ENCODE data around the gene CHST7.

CHST7 gene

DNA sequence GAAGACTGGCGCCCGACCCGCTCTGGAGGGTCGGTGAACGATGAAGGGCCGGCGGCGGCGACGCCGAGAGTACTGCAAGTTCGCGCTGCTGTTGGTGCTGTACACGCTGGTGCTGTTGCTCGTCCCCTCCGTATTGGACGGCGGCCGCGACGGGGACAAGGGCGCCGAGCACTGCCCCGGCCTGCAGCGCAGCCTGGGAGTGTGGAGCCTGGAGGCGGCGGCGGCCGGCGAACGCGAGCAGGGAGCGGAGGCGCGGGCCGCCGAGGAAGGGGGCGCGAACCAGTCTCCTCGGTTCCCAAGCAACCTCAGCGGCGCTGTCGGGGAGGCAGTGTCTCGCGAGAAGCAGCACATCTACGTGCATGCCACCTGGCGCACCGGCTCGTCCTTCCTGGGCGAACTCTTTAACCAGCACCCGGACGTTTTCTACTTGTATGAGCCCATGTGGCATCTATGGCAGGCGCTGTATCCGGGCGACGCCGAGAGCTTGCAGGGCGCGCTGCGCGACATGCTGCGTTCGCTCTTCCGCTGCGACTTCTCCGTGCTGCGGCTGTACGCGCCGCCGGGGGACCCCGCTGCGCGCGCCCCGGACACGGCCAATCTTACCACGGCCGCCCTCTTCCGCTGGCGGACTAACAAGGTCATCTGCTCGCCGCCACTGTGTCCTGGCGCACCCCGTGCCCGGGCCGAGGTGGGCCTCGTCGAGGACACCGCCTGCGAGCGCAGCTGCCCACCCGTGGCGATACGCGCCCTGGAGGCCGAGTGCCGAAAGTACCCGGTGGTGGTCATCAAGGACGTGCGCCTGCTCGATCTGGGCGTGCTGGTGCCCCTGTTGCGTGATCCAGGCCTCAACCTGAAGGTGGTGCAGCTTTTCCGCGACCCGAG lies 568 bp downstream of the CHST7 start:
- no peak for DNase-seq (ENCODE audit: low spot score)

DNA sequence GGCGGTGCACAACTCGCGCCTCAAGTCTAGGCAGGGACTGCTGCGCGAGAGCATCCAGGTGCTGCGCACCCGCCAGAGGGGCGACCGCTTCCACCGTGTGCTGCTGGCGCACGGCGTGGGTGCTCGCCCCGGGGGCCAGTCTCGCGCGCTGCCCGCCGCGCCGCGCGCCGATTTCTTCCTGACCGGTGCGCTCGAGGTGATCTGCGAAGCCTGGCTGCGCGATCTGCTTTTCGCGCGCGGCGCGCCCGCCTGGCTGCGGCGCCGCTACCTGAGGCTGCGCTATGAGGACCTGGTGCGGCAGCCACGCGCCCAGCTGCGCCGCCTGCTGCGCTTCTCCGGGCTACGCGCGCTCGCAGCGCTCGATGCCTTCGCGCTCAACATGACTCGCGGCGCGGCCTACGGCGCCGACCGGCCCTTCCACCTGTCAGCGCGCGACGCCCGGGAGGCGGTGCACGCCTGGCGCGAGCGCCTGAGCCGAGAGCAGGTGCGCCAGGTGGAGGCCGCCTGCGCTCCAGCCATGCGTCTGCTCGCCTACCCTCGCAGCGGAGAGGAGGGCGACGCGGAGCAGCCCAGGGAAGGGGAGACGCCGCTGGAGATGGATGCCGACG lies 1.3 kb downstream of the CHST7 start:
- DNase-seq (ENCODE audit: low spot score): no peak

DNA sequence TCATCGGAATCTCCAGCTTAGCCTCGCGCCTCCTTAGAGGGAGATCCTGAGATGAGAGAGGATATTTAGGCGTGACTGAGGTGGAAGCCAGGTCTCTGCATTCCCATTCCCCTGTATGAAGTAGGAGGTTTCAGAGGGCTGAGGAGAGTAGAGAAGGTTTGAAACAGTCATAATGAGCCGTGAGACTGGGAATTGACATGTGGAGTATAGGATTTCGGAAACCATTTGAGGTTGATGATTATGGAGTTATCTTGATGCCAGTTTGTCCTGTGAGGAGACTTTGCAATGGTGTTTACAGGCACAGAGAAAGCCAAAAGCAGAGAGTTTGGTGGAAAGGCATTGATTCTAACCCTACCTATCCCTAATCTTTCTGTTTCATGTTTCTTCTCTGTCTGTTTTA lies 2.0 kb downstream of the CHST7 start:
- DNase-seq (ENCODE audit: low spot score): no peak

DNA sequence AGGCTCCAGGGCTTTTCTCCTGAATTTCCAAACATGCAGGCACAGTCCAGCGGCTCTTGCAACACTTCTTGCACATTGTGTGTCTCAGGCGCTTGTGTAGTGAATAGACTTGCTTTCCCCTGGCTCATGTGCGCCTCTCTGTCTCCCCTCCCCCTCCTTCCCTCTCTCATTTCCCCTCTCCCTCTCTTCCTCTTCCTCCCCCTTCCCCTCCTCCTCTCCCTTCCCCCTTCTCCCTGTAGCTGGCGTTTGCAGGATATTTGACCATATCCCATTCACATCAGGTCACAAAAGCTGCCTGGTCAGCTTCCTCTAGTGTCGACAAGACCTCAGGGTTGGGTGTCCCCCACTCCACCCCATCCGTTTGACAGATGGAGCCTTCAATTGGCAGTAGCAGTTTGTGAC lies 2.4 kb downstream of the CHST7 start:
- no peak for DNase-seq (ENCODE audit: low spot score)

DNA sequence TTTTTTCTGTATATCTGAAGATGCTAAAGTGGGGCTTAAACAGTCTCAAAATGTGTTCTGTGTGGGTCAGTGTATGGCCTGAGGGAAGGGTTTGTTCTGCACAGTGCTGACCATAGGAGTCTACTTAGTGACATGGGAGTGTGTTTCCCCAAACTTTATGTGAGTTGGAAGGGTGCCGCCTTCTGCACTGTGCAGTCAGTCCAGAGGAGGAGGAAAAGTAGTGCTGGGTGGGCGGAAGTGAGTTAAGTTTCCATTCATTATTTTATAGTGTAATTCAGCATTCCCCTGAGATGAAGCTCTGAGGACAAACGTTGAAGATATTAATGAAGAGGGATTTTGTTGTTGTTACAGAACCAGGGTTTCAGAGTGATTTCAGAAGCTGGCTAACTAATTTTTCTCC lies 2.9 kb downstream of the CHST7 start:
- no peak for DNase-seq (ENCODE audit: low spot score)

DNA sequence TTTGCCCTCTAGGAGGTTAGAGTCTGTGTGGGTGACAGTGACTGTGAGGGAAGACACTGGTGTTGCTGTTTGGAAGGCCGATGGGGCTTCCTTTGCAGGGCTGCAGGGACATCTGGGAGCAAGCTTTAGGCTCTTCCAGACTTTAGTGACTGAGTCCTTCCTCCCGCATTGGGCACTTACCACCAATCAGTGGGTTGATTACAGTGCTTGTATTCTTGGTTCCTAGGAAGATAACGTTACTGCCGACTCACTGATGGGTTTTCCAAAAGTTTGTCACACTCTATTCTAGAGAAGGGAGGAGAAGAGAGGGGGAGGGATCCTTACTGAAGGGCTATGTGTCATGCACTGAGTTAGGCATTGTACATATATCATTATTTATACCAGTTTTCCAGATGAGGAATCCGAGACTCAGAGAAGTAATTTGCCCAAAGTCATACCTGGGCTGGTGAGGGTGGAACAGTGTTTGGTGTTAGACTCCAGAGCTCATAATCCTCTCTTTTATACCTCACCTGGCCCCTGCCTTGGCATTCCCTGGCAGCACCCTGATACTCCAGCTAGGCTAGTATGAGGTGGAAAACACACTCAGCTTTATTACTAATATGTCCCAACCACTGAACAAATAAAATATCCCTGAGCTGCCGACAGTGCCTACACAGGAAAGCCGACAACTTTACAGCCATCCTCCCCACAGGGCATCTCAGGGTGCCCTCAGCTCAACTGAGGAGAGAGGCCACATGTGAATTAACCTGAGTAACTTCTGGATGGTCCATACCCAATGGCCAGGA lies 3.8 kb downstream of the CHST7 start:
- no peak for DNase-seq (ENCODE audit: low spot score)

DNA sequence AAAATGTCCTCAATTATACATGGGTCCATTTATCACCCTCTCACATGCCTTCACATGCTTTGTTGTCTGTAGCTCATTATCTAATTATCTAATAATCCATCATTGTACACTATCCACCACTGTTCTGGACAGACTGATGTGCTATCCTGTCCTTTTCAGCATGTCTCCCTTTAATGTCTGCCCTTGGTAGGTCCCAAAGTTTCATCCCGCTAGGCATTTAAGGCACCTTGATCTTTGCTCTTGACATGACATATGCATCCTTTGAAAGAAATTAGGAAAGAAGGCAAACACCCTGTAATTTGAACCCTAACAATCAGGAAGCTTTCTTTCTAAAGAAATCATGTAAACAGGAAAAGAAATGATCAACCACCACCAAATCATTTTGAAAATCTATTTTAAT lies 5.7 kb downstream of the CHST7 start:
- DNase-seq (ENCODE audit: low spot score): no peak

DNA sequence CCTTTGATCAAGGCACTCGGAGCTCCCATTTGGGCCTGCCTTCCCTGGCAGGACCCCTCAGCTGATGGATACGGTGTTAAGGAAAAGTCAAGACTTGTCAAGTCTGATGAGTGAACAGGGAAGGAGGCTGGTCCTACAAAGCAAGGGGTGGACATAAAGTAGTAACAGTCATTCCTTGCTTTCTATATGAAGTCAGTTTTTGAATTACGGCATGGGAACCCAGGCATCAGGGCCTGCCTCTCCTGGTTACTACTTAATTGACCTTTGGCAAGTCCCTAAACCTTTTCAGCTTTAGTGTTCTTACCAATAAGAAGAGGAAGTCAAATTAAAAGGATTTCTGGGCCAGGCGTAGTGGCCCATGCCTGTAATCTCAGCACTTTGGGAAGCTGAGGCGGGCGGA lies 7.0 kb downstream of the CHST7 start:
- DNase-seq (ENCODE audit: low spot score): no peak

DNA sequence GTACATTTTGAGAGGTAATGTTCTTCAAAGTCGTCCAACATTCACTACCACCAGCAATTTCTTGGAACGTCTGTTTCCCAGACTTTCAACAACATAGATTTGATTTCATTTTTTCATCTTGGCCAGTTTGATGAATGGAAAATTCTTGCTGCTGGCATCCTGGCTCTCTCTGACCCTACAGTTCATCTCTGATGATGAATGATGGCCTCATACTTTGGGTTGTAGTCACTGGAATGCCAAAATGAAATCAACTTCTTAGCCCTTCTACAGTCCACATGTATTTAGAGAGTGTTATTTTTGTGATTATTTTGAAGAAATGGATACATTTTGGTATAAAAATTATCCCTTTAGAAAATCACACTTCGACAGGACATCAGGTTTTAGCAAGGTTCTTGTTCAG lies 8.8 kb downstream of the CHST7 start:
- DNase-seq (ENCODE audit: low spot score): no peak

DNA sequence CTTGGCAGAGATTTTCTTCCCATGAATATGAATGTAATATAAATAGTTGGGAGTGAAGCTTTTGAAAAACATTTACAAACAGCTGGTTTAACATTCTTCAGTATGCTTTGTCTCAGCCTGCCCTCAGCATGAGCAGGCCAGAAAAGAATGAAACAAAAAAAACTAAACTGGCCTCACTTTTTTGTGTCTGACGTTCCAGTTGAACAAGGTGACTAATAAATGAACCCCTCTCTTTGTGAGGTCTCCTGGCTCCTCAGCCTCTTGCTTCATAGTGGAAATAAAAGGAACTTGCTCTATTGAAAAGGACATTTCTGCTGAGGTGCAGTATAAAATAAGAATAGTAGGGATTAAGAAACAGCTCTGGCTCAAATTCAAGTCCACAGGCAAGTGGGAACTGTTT lies 9.4 kb downstream of the CHST7 start:
- DNase-seq (ENCODE audit: low spot score): peak; percentile 37

DNA sequence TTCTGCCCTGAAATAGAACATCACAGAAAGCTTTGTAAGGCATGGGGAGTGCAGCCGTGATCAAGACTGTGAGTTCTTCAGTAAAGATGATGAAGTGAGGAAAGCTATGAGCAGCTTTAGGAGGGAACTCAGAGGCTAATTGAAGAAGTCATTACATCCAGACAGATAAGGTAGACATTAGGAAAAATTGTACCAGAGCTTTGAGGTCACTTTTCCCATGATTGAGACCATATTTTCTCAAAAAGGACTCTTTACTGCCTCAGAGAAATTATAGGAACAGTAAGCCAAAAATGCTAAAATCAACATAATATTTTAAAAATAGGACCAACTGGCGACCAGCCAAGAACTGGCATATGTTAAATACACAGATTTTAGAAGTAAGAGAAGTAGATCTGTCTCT lies 11.2 kb downstream of the CHST7 start:
- DNase-seq (ENCODE audit: low spot score): no peak

DNA sequence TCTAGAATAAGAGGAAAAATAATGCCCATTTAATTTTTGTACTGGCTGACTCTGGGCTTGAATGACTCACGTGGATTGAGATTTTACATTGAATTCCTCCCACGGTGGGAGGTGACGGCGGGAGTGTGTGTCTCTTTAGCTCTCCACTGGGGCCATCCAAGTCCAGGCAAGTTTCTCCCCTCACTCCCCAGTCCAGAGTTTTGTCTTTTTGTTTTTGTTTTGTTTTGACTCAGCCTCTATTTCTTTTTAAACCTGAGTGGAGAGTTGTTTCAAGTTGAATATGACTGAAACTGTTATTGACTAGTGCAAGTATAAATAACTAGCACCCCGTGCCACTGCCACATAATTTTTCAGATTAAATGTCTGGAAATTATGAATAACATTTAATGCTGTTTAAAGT lies 13.6 kb downstream of the CHST7 start:
- no peak for DNase-seq (ENCODE audit: low spot score)

DNA sequence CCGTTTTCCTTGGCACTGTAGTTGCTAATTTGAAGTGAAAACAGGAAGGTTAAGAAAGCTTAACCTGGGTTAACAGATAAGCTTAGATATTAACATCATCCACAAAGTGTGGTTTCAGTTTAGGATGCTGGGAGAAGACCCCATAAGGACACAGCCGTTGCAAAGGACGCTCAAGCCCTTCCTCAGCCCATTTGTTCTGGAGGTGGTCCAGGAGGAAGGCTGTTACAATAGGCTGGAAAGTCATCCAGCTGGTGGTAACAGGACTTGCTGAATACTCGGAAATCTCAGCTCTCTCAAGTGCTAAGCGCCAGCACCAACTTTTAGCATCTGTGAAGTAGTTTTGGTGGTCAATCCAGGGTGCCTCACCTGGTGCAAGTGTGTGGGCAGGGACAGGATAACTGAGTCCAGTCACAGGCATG lies 14.2 kb downstream of the CHST7 start:
- no peak for DNase-seq (ENCODE audit: low spot score)

DNA sequence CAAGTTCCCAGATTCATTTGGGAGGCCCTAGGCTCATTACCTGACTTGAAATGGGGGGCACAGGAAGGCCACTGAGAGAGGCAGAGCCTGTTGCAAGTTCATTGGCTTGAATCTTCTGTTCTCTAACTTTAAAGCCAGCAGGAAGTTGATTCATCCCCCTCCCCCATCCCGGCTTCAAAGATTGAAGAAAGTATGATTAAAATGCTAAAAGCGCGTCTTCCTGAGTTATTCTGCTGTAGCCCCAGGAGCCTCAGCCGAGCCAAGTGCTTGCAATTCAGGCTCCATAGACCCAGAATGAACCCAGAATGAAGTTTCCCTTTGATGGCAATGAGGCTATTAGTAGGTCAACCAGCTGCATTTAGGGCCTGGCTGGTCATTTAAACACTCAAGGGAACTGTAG lies 14.7 kb downstream of the CHST7 start:
- no peak for DNase-seq (ENCODE audit: low spot score)

DNA sequence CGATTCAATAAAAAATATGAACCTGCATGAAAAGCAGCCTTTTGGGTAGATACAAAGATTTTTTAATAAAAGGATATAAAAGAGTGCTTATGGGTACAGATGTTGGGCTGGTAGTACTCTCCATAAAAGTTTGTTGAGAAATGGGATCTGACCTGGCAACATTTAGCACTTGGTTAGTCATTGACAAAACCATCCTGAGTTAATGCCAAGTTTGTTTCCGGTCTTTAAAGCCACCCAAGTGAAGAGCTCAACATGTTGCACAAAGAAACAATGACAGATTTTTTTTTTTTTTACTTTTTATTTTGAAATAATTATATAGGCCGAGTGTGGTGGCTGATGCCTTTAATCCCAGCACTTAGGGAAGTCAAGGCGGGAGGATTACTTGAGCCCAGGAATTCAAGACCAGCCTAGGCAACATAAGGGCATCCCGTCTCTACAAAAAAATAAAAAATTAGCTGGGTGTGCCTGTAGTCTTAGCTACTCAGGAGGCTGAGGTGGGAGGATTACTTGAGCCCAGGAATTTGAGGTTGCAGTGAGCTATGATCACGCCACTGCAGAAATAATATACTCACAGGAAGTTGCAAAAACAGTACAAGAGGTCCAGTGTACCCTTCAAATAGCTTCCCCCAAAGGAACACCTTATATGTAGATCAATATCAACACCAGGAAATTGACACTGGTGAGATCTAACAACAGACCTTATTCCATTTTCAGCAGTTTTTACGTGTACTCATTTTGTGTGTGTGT lies 16.6 kb downstream of the CHST7 start:
- DNase-seq (ENCODE audit: low spot score): no peak

DNA sequence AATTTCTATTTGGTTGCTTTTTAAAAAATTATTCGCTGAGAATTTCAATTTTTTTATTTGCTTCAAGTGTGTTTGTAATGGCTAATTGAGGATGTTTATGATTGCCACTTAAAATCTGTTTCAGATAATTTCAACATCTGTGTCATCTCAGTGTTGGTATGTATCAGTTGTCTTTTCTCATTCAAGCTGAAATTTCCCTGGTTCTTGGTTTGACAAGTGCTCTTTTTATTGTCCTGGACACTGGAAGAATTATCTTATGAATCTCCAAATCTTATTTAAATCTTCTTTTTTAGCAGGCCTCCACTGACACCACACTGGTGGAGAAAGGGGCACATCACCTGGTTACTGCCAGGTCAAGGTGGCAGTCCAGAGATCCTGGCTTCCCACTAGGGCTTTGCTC lies 21.5 kb downstream of the CHST7 start:
- no peak for DNase-seq (ENCODE audit: low spot score)

DNA sequence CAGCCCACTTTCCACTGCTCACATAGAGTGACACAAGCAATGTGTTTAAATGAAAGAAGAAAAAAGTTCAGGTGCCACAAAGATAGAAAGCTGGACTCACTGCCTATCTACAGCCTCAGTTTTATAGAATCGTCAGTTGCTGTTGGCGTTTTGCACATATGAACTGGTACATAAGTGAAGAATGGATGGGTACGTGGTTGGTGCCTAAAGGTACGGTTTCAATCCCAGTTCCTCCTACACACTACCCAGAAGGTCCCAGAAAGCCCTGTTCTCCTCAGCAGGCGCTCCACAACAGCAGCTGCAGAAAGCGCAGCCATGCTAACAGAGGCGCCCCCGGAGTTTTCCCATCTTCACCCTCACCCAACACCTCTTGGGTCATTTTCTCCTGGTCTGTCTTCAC lies 23.6 kb downstream of the CHST7 start:
- DNase-seq (ENCODE audit: low spot score): no peak

DNA sequence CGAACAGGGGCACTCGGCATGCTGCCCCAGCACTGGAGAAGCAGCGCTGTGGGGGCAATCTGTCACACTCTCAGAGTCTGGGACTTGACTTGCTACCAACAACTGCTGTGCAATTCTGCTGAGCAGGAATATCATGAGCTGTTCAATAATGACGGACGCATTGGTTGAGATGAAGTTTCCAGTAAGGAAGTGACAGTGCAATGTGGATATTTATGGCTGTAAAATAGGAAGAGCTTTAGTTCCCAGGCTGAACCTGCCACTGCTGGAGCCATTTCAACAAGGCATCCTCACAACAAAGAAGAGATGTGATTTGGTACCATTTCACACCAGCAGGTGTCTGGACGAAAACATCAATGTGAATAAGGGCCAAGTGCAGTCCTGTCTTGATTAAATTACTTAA lies 24.2 kb downstream of the CHST7 start:
- DNase-seq (ENCODE audit: low spot score): no peak

DNA sequence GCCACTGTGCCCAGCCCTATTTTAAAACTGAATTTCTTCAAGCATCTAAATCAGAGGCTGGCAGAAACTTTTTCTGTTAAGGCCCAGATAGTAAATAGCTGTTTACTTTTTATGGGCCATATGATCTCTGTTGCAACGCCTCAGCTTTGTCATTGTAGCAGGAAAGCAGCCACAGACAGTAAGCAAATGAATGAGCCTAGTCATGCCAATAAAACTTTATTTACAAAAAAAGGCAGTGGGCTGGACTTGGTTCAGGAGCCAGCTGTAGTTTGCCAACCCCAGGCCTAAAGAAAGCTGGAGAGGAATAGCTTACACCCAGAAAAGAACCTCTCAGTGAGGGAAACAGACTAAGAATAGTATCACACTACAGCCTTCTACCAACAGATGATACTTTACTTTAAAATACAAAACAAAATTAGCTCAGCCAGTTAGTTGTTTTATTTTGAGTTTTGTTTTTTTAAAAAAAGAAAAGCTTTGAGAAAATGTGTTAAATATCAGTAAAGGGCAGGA lies 25.5 kb downstream of the CHST7 start:
- DNase-seq (ENCODE audit: low spot score): no peak

DNA sequence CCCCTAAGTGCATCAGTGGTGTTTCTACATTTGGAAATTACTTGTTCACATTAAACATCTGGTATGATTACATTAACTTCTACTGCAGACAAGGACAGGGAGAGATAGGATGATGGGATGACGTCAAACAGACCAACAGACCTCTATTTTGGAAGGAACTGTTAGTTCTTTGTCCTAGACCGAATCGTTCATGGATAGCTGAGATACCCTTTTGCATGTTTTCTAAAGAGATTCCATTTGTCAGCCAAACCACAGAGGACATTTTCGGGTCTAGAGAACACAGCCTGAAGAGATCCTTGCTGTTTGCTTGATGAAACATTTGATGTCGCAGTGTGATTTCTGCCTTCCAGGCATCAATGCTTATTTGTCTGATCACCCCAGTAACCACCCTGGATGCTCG lies 27.7 kb downstream of the CHST7 start:
- no peak for DNase-seq (ENCODE audit: low spot score)

DNA sequence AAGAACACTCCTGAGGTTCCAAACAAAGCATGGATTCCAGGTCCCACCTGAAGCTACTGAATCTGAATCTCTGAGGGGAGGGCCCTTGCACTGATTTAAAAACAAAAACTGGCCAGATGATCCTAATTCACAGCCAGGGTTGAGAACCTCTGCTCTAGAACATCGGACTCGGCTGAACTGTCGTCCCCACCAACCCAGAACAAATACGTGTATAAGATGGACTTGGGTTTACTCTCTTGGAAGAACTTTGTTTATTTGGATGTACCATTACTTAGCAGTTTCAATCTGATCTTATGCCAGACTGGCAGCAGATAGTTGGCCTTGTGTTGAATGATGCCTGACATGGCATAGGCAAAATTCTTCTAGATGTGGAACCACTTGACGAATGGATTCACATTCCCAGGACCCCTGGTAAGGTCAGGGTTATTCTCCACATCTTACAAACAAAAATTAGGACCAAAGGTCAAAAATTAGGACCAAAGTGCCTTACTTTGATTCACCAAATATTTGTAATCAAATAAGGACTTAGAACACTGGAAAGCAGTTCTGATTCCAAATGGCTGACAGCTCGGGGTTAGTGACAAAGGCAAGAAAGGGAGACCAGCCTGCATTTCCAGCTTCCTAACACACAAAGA lies 29.0 kb downstream of the CHST7 start:
- no peak for DNase-seq (ENCODE audit: low spot score)

DNA sequence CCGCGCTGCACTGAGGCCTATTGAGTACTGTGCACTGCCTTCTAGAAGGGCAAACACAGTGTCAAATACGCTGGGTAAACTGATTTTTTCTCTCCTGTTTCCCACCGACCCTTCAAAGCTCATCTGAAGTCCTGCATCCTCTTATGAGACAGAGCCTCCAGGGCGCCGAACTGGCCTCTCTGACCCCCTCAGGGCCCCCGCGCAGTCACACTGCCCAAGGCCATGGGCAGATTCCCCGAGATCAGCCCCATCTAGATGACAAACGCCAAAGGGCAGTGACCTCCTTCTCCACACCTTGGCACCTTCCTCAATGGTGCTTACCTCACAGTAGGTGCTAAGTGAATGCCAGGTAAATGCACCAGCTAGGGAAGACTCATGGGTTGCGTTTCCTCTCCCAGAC lies 34.4 kb downstream of the CHST7 start:
- DNase-seq (ENCODE audit: low spot score): no peak
